Erythroblast (primary cell): ENCODE results near the gene GRPR.

Source experiments
- GATA1 ChIP-seq: IDR thresholded peaks from 2 replicates; pipeline ENCODE4 v1.6.1; 2011; ENCODE audit warnings: low read depth, mild to moderate bottlenecking, control low read depth, low read length, moderate library complexity
- POLR2A ChIP-seq: IDR thresholded peaks from 2 replicates; pipeline ENCODE4 v1.6.1; 2011; ENCODE audit warnings: mild to moderate bottlenecking, low read length

GRCh38 chrX:16075087-16075486, 48.3 kb upstream of the GRPR start:
- no peak for TF ChIP-seq POLR2A
- TF ChIP-seq GATA1: no peak
